Prostate gland (tissue), 2 donors: ENCODE measurements around the gene CYREN. TPM values are rescaled to one million over a fixed set of nuclear protein-coding genes. Genes with fewer than 3 reads are reported as not detected.
"Not testable (repeated sequence)": the region's sequence is repeated elsewhere in the genome, so short reads cannot be mapped to it uniquely, and the experiment has no call there.

Experiments used
- DNase-seq: peaks from one replicate; pipeline ENCODE4 v3.0.0-alpha.2; 2019; ENCODE audit warnings: low spot score
- H3K27ac ChIP-seq, 2 donors: fragments of 200-600 bp; sonication (generic); 2 replicates each; pipeline ENCODE4 v1.5.1; 2017 to 2019
- H3K27me3 ChIP-seq: fragments of 200-600 bp; sonication (generic); replicated peaks from 2 replicates; pipeline ENCODE4 v1.5.1; 2019; ENCODE audit not compliant: insufficient read depth
- H3K36me3 ChIP-seq, 2 donors: fragments of 200-600 bp; sonication (generic); 1 replicate in 1 of 2; 2 replicates in 1 of 2; pipeline versions ENCODE4 v1.5.1 to v1.8.1; 2017 to 2019
- H3K4me1 ChIP-seq: fragments of 200-600 bp; sonication (generic); replicated peaks from 2 replicates; pipeline ENCODE4 v1.5.1; 2019
- H3K4me3 ChIP-seq, 2 donors: fragments of 200-600 bp; sonication (generic); 2 replicates each; pipeline ENCODE4 v1.5.1; 2017 to 2019
- H3K9me3 ChIP-seq: fragments of 200-600 bp; sonication (generic); 2 replicates; pipeline ENCODE4 v1.5.1; 2017
- CTCF ChIP-seq, 4 experiments: fragments of 200-600 bp in 2 of 4; fragments of 450-650 bp in 2 of 4; sonication (generic) in 2 of 4; IDR thresholded peaks; 1 replicate in 3 of 4; 2 replicates in 1 of 4; pipeline ENCODE4 v1.5.1; 2016 to 2019; ENCODE audit warnings: antibody characterized with exemption in 4 of 4, mild to moderate bottlenecking in 2 of 4, moderate library complexity in 2 of 4
- POLR2A ChIP-seq: fragments of 450-650 bp; IDR thresholded peaks from one replicate; pipeline ENCODE4 v1.6.1; 2016; ENCODE audit warnings: antibody characterized with exemption, mild to moderate bottlenecking
- POLR2AphosphoS5 ChIP-seq: sonication (generic); formaldehyde crosslinking; IDR thresholded peaks from one replicate; pipeline ENCODE4 v1.6.1; 2017; ENCODE audit warnings: antibody characterized with exemption
- WGBS: methylation state at CpG from one replicate; pipeline ENCODE4 v1.1.5; 2018; 5-methylcytosine and 5-hydroxymethylcytosine counted together
- intact Hi-C: fragments of 100-400 bp; cut with DNase I; formaldehyde crosslinking; loops from one replicate; pipeline ENCODE4 v1.14.2; 2022
- total RNA-seq, 2 donors: library from RNA; depleted of rRNA; stranded (reverse); fragments of >200 nt; gene quantifications; one replicate each; pipeline ENCODE4 v1.1.0, GENCODE V29; 2016

Gene CYREN
- total RNA-seq, 2 donors from 2014 or later = 44.5 to 53.6 TPM

GRCh38 chr7:135147341-135147898, 23.1 kb downstream of the CYREN start:
- intact Hi-C loops = loop anchor here (5.0 kb wide), 1 partner anchor 160 kb away; the partner anchor contains the start of gene AGBL3
- 10% methylated on average over 6 of the region's 6 CpGs for WGBS
- H3K4me3 ChIP-seq = peak overlapping the region; percentile 31 to 46

GRCh38 chr7:135143885-135144668, 26.4 kb downstream of the CYREN start:
- Histone ChIP-seq H3K27me3 (no peaks in the 10 kb centered on the region), H3K4me1 (peaks cover under 1% of the 10 kb centered on the region), H3K9me3 (no peaks in the 10 kb centered on the region), H3K27ac (no peak overlapping the region), H3K4me3 (no peak overlapping the region), H3K36me3 (no peaks in the 10 kb centered on the region)
- intact Hi-C loops = no loop called here
- no peak for TF ChIP-seq POLR2AphosphoS5
- no peak for TF ChIP-seq CTCF (IDR thresholded peaks at IDR 0.05)
- TF ChIP-seq POLR2A = no peak
- WGBS = 85% methylated on average over 3 of the region's 3 CpGs
- no peak for DNase-seq

More at GRCh38 chr7:135147341-135147898, 23.1 kb downstream of the CYREN start:
- no peaks in the 10 kb centered on the region for H3K9me3 ChIP-seq
- H3K36me3 ChIP-seq = no peaks in the 10 kb centered on the region
- no peaks in the 10 kb centered on the region for H3K27me3 ChIP-seq
- H3K4me1 ChIP-seq = peaks cover 5% of the 10 kb centered on the region
- DNase-seq = no peak
- TF ChIP-seq POLR2A (no peak), POLR2AphosphoS5 (no peak), CTCF (IDR thresholded peaks at IDR 0.05) (no peak)
- peak overlapping the region; percentile 89 to 95 for H3K27ac ChIP-seq

- intact Hi-C loops = no loop called here
- no peak for DNase-seq
- Histone ChIP-seq H3K36me3 (no peaks in the 10 kb centered on the region), H3K27ac (no peak overlapping the region), H3K4me1 (no peaks in the 10 kb centered on the region), H3K27me3 (no peaks in the 10 kb centered on the region), H3K4me3 (no peak overlapping the region), H3K9me3 (no peaks in the 10 kb centered on the region)
- TF ChIP-seq POLR2AphosphoS5 = no peak
- TF ChIP-seq POLR2A = no peak
- TF ChIP-seq CTCF (IDR thresholded peaks at IDR 0.05) = no peak
These were observed 40.9 kb downstream of the CYREN start for GRCh38 chr7:135129579-135129978.

- Histone ChIP-seq H3K4me1 (no peaks in the 10 kb centered on the region), H3K27me3 (no peaks in the 10 kb centered on the region), H3K4me3 (no peak overlapping the region), H3K9me3 (no peaks in the 10 kb centered on the region), H3K27ac (no peak overlapping the region), H3K36me3 (no peaks in the 10 kb centered on the region)
- DNase-seq = no peak
- intact Hi-C loops = no loop called here
- TF ChIP-seq CTCF (IDR thresholded peaks at IDR 0.05) = no peak
- TF ChIP-seq POLR2A = no peak
- no peak for TF ChIP-seq POLR2AphosphoS5
- 94% methylated on average over 1 of the region's 1 CpG for WGBS
These were observed 41.6 kb downstream of the CYREN start for GRCh38 chr7:135128931-135129330.

GRCh38 chr7:135124631-135125030, 45.9 kb downstream of the CYREN start:
- 80% methylated on average over 3 of the region's 3 CpGs for WGBS
- H3K9me3 ChIP-seq, H3K27ac ChIP-seq, intact Hi-C loops, H3K4me1 ChIP-seq, DNase-seq, H3K4me3 ChIP-seq, H3K36me3 ChIP-seq, H3K27me3 ChIP-seq: not testable (repeated sequence)
